Measurements from ENCODE around the gene SELENOM. TPM values are rescaled to one million over a fixed set of nuclear protein-coding genes. Genes with fewer than 3 reads are reported as not detected.

SELENOM gene, protein sequence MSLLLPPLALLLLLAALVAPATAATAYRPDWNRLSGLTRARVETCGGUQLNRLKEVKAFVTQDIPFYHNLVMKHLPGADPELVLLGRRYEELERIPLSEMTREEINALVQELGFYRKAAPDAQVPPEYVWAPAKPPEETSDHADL
- 13.1 TPM for polyA plus RNA-seq (2013, experiment 1 of 2)
- 13.7 TPM for polyA plus RNA-seq (2013, experiment 2 of 2)

DNA sequence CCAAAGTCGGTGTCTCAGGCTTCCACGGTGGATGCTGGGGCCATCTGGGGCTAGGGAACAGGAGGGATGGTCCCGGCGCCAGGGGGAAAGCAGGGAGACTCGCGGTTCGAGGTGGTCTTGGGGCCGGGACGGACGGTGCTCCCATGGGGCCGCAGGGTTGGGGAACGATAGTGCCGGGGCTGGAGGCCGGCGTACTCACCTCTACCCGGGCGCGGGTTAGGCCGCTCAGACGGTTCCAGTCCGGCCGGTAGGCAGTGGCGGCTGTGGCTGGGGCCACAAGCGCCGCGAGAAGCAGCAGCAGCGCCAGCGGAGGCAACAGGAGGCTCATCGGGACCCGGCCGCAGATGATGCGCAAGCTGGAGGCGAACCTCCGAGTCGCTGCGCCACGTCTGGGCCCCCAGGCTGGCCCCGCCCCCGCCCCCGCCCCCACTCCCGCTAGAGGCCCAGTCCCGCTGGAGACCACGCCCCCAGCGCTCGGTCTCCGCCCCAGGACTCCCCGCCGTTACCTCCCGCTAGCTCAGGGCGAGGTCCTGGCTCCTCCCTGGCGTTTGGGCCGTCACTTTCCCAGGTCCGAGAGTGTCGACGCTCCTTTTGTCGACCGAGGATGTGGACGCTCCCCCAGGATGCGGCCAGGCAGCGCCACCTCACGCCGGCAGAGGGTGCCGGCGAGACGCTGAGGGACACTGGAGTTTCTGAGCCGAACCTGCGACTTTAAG lies at the start of gene SELENOM:
Gene SELENOM, minus strand, starts transcription at position 391 of the 716 bp plus-strand sequence. Its CDS starts 63 bp downstream, at position 328.
- H3K27ac ChIP-seq (ENCODE audit: low read depth, low read length): peak within 1 kb of the TSS; percentile 26

GRCh38 chr22:31155422-31155821 lies 48.1 kb upstream of the SELENOM start:
- no peak overlapping the region for H3K4me3 ChIP-seq (ENCODE audit: low read length)

More for the DNA sequence above, at the start of gene SELENOM:
- H4K8ac ChIP-seq (ENCODE audit: low read depth, low read length): no peak within 1 kb of the TSS
- H3K56ac ChIP-seq (ENCODE audit: low read length): peak within 1 kb of the TSS; percentile 89
- H4K5ac ChIP-seq (ENCODE audit: low read length): no peak within 1 kb of the TSS
- H3K23ac ChIP-seq (ENCODE audit: low read length): no peak within 1 kb of the TSS
- peak within 1 kb of the TSS; percentile 79 for H3K9ac ChIP-seq (ENCODE audit: low read length)
- peak; percentile 98 for DNase-seq
- peak within 1 kb of the TSS; percentile 41 for H3K4me3 ChIP-seq (ENCODE audit: low read length)
- no CpG with 5 or more reads among the region's 67 CpGs for WGBS (ENCODE audit: extremely low coverage, insufficient coverage, low lambda C conversion rate)
- no peak within 1 kb of the TSS for H2BK120ac ChIP-seq (ENCODE audit: low read depth, low read length)
- H2BK15ac ChIP-seq (replicated peaks; ENCODE audit: low read depth): no peak within 1 kb of the TSS
- peak within 1 kb of the TSS; percentile 85 for H3K4me2 ChIP-seq (ENCODE audit: low read length)
- no peaks in the 10 kb centered on the region for H3K79me1 ChIP-seq (ENCODE audit: low read length)
- peaks cover 2% of the 10 kb centered on the region for H3K4me1 ChIP-seq (ENCODE audit: control insufficient read depth, low read depth, low read length)
- no peaks in the 10 kb centered on the region for H3K36me3 ChIP-seq (ENCODE audit: control insufficient read depth, insufficient read depth, low read length)
- no peak within 1 kb of the TSS for H2BK5ac ChIP-seq (ENCODE audit: low read length)
- no peak within 1 kb of the TSS for H3K18ac ChIP-seq (ENCODE audit: low read length)
- H2AK5ac ChIP-seq (ENCODE audit: low read length): no peak within 1 kb of the TSS
- H3K27me3 ChIP-seq (ENCODE audit: insufficient read depth, low read length, poor library complexity): no peaks in the 10 kb centered on the region
- H3K79me2 ChIP-seq (ENCODE audit: control insufficient read depth, insufficient read depth, low read length): no peaks in the 10 kb centered on the region
- no peak within 1 kb of the TSS for H3K4ac ChIP-seq (ENCODE audit: low read depth, low read length)

GRCh38 chr22:31154975-31155374 lies 47.6 kb upstream of the SELENOM start:
- H3K23ac ChIP-seq (ENCODE audit: low read length): no peak overlapping the region
- no peaks in the 10 kb centered on the region for H3K4me1 ChIP-seq (ENCODE audit: control insufficient read depth, low read depth, low read length)
- no peak overlapping the region for H2BK120ac ChIP-seq (ENCODE audit: low read depth, low read length)
- no peaks in the 10 kb centered on the region for H3K79me2 ChIP-seq (ENCODE audit: control insufficient read depth, insufficient read depth, low read length)
- H2BK15ac ChIP-seq (replicated peaks; ENCODE audit: low read depth): no peak overlapping the region
- no peak overlapping the region for H3K4me3 ChIP-seq (ENCODE audit: low read length)
- no peak overlapping the region for H3K4ac ChIP-seq (ENCODE audit: low read depth, low read length)
- H2BK5ac ChIP-seq (ENCODE audit: low read length): no peak overlapping the region
- no peak overlapping the region for H4K5ac ChIP-seq (ENCODE audit: low read length)
- no CpG with 5 or more reads among the region's 1 CpG for WGBS (ENCODE audit: extremely low coverage, insufficient coverage, low lambda C conversion rate)
- no peak overlapping the region for H2AK5ac ChIP-seq (ENCODE audit: low read length)
- no peak overlapping the region for H4K8ac ChIP-seq (ENCODE audit: low read depth, low read length)
- DNase-seq: no peak
- H3K9ac ChIP-seq (ENCODE audit: low read length): no peak overlapping the region
- H3K36me3 ChIP-seq (ENCODE audit: control insufficient read depth, insufficient read depth, low read length): no peaks in the 10 kb centered on the region
- no peaks in the 10 kb centered on the region for H3K27me3 ChIP-seq (ENCODE audit: insufficient read depth, low read length, poor library complexity)
- no peaks in the 10 kb centered on the region for H3K79me1 ChIP-seq (ENCODE audit: low read length)
- no peak overlapping the region for H3K27ac ChIP-seq (ENCODE audit: low read depth, low read length)
- no peak overlapping the region for H3K4me2 ChIP-seq (ENCODE audit: low read length)
- H3K18ac ChIP-seq (ENCODE audit: low read length): no peak overlapping the region
- no peak overlapping the region for H3K56ac ChIP-seq (ENCODE audit: low read length)

More at GRCh38 chr22:31155422-31155821, 48.1 kb upstream of the SELENOM start:
- no peak overlapping the region for H3K18ac ChIP-seq (ENCODE audit: low read length)
- H2BK15ac ChIP-seq (replicated peaks; ENCODE audit: low read depth): no peak overlapping the region
- no peak overlapping the region for H4K5ac ChIP-seq (ENCODE audit: low read length)
- no peak overlapping the region for H4K8ac ChIP-seq (ENCODE audit: low read depth, low read length)
- no peak for DNase-seq
- no peaks in the 10 kb centered on the region for H3K36me3 ChIP-seq (ENCODE audit: control insufficient read depth, insufficient read depth, low read length)
- no peak overlapping the region for H2AK5ac ChIP-seq (ENCODE audit: low read length)
- H2BK120ac ChIP-seq (ENCODE audit: low read depth, low read length): no peak overlapping the region
- no peak overlapping the region for H3K27ac ChIP-seq (ENCODE audit: low read depth, low read length)
- no peaks in the 10 kb centered on the region for H3K79me1 ChIP-seq (ENCODE audit: low read length)
- no peak overlapping the region for H2BK5ac ChIP-seq (ENCODE audit: low read length)
- WGBS (ENCODE audit: extremely low coverage, insufficient coverage, low lambda C conversion rate): no CpG with 5 or more reads among the region's 3 CpGs
- H3K27me3 ChIP-seq (ENCODE audit: insufficient read depth, low read length, poor library complexity): no peaks in the 10 kb centered on the region
- no peak overlapping the region for H3K9ac ChIP-seq (ENCODE audit: low read length)
- no peak overlapping the region for H3K4me2 ChIP-seq (ENCODE audit: low read length)
- no peaks in the 10 kb centered on the region for H3K4me1 ChIP-seq (ENCODE audit: control insufficient read depth, low read depth, low read length)
- H3K4ac ChIP-seq (ENCODE audit: low read depth, low read length): no peak overlapping the region
- no peak overlapping the region for H3K56ac ChIP-seq (ENCODE audit: low read length)
- H3K23ac ChIP-seq (ENCODE audit: low read length): no peak overlapping the region
- no peaks in the 10 kb centered on the region for H3K79me2 ChIP-seq (ENCODE audit: control insufficient read depth, insufficient read depth, low read length)

DNA sequence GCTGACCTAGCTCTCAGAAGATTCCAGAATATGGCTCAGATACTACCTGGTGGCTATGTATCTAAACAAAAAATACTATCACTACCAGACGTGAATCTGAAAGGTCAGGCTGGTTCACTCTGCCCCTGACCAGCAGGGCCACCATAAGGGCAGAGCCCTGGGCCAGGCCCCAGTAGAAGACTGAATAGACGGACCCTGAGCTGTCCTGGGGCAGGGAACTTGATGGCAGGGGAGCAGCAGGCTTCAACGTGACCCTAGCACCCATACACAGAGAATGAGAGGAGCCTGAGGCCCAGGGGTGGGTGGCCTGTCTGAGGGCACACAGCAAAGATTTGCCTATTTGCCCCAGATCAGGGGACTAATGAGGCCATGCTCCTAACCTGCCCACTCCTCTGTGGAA lies 46.0 kb upstream of the SELENOM start:
- no peak overlapping the region for H3K27ac ChIP-seq (ENCODE audit: low read depth, low read length)
- H3K23ac ChIP-seq (ENCODE audit: low read length): no peak overlapping the region
- no peak overlapping the region for H4K5ac ChIP-seq (ENCODE audit: low read length)
- H2BK5ac ChIP-seq (ENCODE audit: low read length): no peak overlapping the region
- H3K79me1 ChIP-seq (ENCODE audit: low read length): no peaks in the 10 kb centered on the region
- no CpG with 5 or more reads among the region's 3 CpGs for WGBS (ENCODE audit: extremely low coverage, insufficient coverage, low lambda C conversion rate)
- H3K18ac ChIP-seq (ENCODE audit: low read length): no peak overlapping the region
- no peak overlapping the region for H3K9ac ChIP-seq (ENCODE audit: low read length)
- H3K56ac ChIP-seq (ENCODE audit: low read length): no peak overlapping the region
- H3K4me1 ChIP-seq (ENCODE audit: control insufficient read depth, low read depth, low read length): no peaks in the 10 kb centered on the region
- no peaks in the 10 kb centered on the region for H3K36me3 ChIP-seq (ENCODE audit: control insufficient read depth, insufficient read depth, low read length)
- no peaks in the 10 kb centered on the region for H3K79me2 ChIP-seq (ENCODE audit: control insufficient read depth, insufficient read depth, low read length)
- no peak overlapping the region for H3K4me2 ChIP-seq (ENCODE audit: low read length)
- DNase-seq: no peak
- H2AK5ac ChIP-seq (ENCODE audit: low read length): no peak overlapping the region
- no peak overlapping the region for H3K4ac ChIP-seq (ENCODE audit: low read depth, low read length)
- no peaks in the 10 kb centered on the region for H3K27me3 ChIP-seq (ENCODE audit: insufficient read depth, low read length, poor library complexity)
- no peak overlapping the region for H4K8ac ChIP-seq (ENCODE audit: low read depth, low read length)
- H2BK15ac ChIP-seq (replicated peaks; ENCODE audit: low read depth): no peak overlapping the region
- H3K4me3 ChIP-seq (ENCODE audit: low read length): no peak overlapping the region
- no peak overlapping the region for H2BK120ac ChIP-seq (ENCODE audit: low read depth, low read length)

- no peak overlapping the region for H4K8ac ChIP-seq (ENCODE audit: low read depth, low read length)
- DNase-seq: no peak
- no peak overlapping the region for H3K18ac ChIP-seq (ENCODE audit: low read length)
Measured at GRCh38 chr22:31151872-31152271, 44.5 kb upstream of the SELENOM start.

More at GRCh38 chr22:31151872-31152271, 44.5 kb upstream of the SELENOM start:
- Histone ChIP-seq H3K36me3 (ENCODE audit: control insufficient read depth, insufficient read depth, low read length) (no peaks in the 10 kb centered on the region), H3K4me2 (ENCODE audit: low read length) (no peak overlapping the region), H2BK15ac (replicated peaks; ENCODE audit: low read depth) (no peak overlapping the region), H3K4me3 (ENCODE audit: low read length) (no peak overlapping the region), H2AK5ac (ENCODE audit: low read length) (no peak overlapping the region), H3K27ac (ENCODE audit: low read depth, low read length) (no peak overlapping the region), H3K9ac (ENCODE audit: low read length) (no peak overlapping the region), H3K79me2 (ENCODE audit: control insufficient read depth, insufficient read depth, low read length) (no peaks in the 10 kb centered on the region), H3K4ac (ENCODE audit: low read depth, low read length) (no peak overlapping the region), H4K5ac (ENCODE audit: low read length) (no peak overlapping the region), H2BK120ac (ENCODE audit: low read depth, low read length) (no peak overlapping the region), H3K56ac (ENCODE audit: low read length) (no peak overlapping the region), H3K4me1 (ENCODE audit: control insufficient read depth, low read depth, low read length) (no peaks in the 10 kb centered on the region), H3K79me1 (ENCODE audit: low read length) (no peaks in the 10 kb centered on the region), H3K27me3 (ENCODE audit: insufficient read depth, low read length, poor library complexity) (no peaks in the 10 kb centered on the region), H2BK5ac (ENCODE audit: low read length) (no peak overlapping the region), H3K23ac (ENCODE audit: low read length) (no peak overlapping the region)
- no CpG with 5 or more reads among the region's 2 CpGs for WGBS (ENCODE audit: extremely low coverage, insufficient coverage, low lambda C conversion rate)
